ENCODE data around the gene DIS3L2. TPM values are rescaled to one million over a fixed set of nuclear protein-coding genes. Genes with fewer than 3 reads are reported as not detected.

DIS3L2 gene
- total and polyA plus RNA-seq, 2 experiments from 2014 or later = 35.5 to 50.1 TPM

GRCh38 chr2:232239951-232240681 lies 278.6 kb downstream of the DIS3L2 start:
- H3K9me3 ChIP-seq (ENCODE audit: low read depth) = no peaks in the 10 kb centered on the region
- DNase-seq (ENCODE audit: low read depth in 1 of 2, low spot score in 1 of 2) = no peak
- no peak for TF ChIP-seq CTCF (IDR thresholded peaks at IDR 0.05; ENCODE audit: low read depth, low read length)

GRCh38 chr2:232240906-232241305 lies 279.4 kb downstream of the DIS3L2 start:
- DNase-seq (ENCODE audit: low read depth in 1 of 2, low spot score in 1 of 2) = no peak
- no peak overlapping the region for H3K27ac ChIP-seq

More at GRCh38 chr2:232239951-232240681, 278.6 kb downstream of the DIS3L2 start:
- Histone ChIP-seq H3K4me1 (ENCODE audit: low read depth) (no peaks in the 10 kb centered on the region), H3K27me3 (no peaks in the 10 kb centered on the region), H3K4me3 (no peak overlapping the region), H3K27ac (no peak overlapping the region), H3K36me3 (no peaks in the 10 kb centered on the region)

GRCh38 chr2:232242316-232242715 lies 280.8 kb downstream of the DIS3L2 start:
- no peak for TF ChIP-seq CTCF (IDR thresholded peaks at IDR 0.05; ENCODE audit: low read depth, low read length)
- no peak for DNase-seq (ENCODE audit: low read depth in 1 of 2, low spot score in 1 of 2)
- no peaks in the 10 kb centered on the region for H3K27me3 ChIP-seq
- H3K4me1 ChIP-seq (ENCODE audit: low read depth) = no peaks in the 10 kb centered on the region
- no peaks in the 10 kb centered on the region for H3K36me3 ChIP-seq
- no peaks in the 10 kb centered on the region for H3K9me3 ChIP-seq (ENCODE audit: low read depth)
- no peak overlapping the region for H3K4me3 ChIP-seq
- no peak overlapping the region for H3K27ac ChIP-seq

More at GRCh38 chr2:232240906-232241305, 279.4 kb downstream of the DIS3L2 start:
- Histone ChIP-seq H3K27me3 (no peaks in the 10 kb centered on the region), H3K4me3 (no peak overlapping the region), H3K36me3 (no peaks in the 10 kb centered on the region), H3K4me1 (ENCODE audit: low read depth) (no peaks in the 10 kb centered on the region), H3K9me3 (ENCODE audit: low read depth) (no peaks in the 10 kb centered on the region)
- no peak for TF ChIP-seq CTCF (IDR thresholded peaks at IDR 0.05; ENCODE audit: low read depth, low read length)

- H3K4me3 ChIP-seq = no peak overlapping the region
- H3K4me1 ChIP-seq (ENCODE audit: low read depth) = no peaks in the 10 kb centered on the region
- no peaks in the 10 kb centered on the region for H3K27me3 ChIP-seq
- no peaks in the 10 kb centered on the region for H3K36me3 ChIP-seq
- no peak overlapping the region for H3K27ac ChIP-seq
- no peak for DNase-seq (ENCODE audit: low read depth in 1 of 2, low spot score in 1 of 2)
- no peaks in the 10 kb centered on the region for H3K9me3 ChIP-seq (ENCODE audit: low read depth)
- no peak for TF ChIP-seq CTCF (IDR thresholded peaks at IDR 0.05; ENCODE audit: low read depth, low read length)
Measured at GRCh38 chr2:232245111-232245510, 283.6 kb downstream of the DIS3L2 start.

- H3K4me3 ChIP-seq = no peak overlapping the region
- H3K4me1 ChIP-seq (ENCODE audit: low read depth) = no peaks in the 10 kb centered on the region
- H3K36me3 ChIP-seq = no peaks in the 10 kb centered on the region
- no peak for DNase-seq (ENCODE audit: low read depth in 1 of 2, low spot score in 1 of 2)
- no peaks in the 10 kb centered on the region for H3K9me3 ChIP-seq (ENCODE audit: low read depth)
- no peak overlapping the region for H3K27ac ChIP-seq
- TF ChIP-seq CTCF (IDR thresholded peaks at IDR 0.05; ENCODE audit: low read depth, low read length) = no peak
- no peaks in the 10 kb centered on the region for H3K27me3 ChIP-seq
Measured at GRCh38 chr2:232246245-232246644, 284.7 kb downstream of the DIS3L2 start.

All from cardiac muscle cell (in vitro differentiated cells and primary cell).